Neuronal stem cell (in vitro differentiated cells): ENCODE data around the gene RMND5A.
A peak's percentile ranks its signal among the peaks of the same experiment; 100 is the strongest.

ENCODE experiments used
- DNase-seq: peaks from one replicate; pipeline ENCODE4 v3.0.0-alpha.2; 2013; ENCODE audit warnings: low spot score
- H2AFZ ChIP-seq: one replicate; pipeline ENCODE4 v1.6.1; 2013; ENCODE audit warnings: mild to moderate bottlenecking, low read length, inconsistent platforms
- H2AK5ac ChIP-seq: 2 replicates; pipeline ENCODE4 v1.6.1; 2013; ENCODE audit warnings: low read depth, mild to moderate bottlenecking, inconsistent platforms, low read length, moderate library complexity, mixed read lengths
- H2BK120ac ChIP-seq: 2 replicates; pipeline ENCODE4 v1.6.1; 2013; ENCODE audit warnings: low read depth, mild to moderate bottlenecking, inconsistent platforms, low read length, moderate library complexity, mixed read lengths
- H2BK12ac ChIP-seq: one replicate; pipeline ENCODE4 v1.6.1; 2013; ENCODE audit warnings: low read length, inconsistent platforms
- H2BK15ac ChIP-seq: 2 replicates; pipeline ENCODE4 v1.6.1; 2013; ENCODE audit warnings: mild to moderate bottlenecking, low read length, inconsistent platforms, mixed read lengths
- H2BK5ac ChIP-seq: one replicate; pipeline ENCODE4 v1.6.1; 2013; ENCODE audit warnings: inconsistent platforms, mild to moderate bottlenecking, low read length, moderate library complexity
- H3K14ac ChIP-seq: one replicate; pipeline ENCODE4 v1.6.1; 2013; ENCODE audit warnings: low read length, inconsistent platforms
- H3K18ac ChIP-seq: 2 replicates; pipeline ENCODE4 v1.6.1; 2013; ENCODE audit warnings: low read length, inconsistent platforms
- H3K23ac ChIP-seq: 2 replicates; pipeline ENCODE4 v1.6.1; 2013; ENCODE audit warnings: low read depth, mild to moderate bottlenecking, mixed read lengths, low read length, inconsistent platforms; ENCODE audit not compliant: poor library complexity
- H3K27ac ChIP-seq: replicated peaks from 3 replicates; pipeline ENCODE4 v1.5.1; 2013; ENCODE audit warnings: low read length, inconsistent platforms
- H3K27me3 ChIP-seq, 3 experiments: 2 replicates each; pipeline ENCODE4 v1.6.1; 2013; ENCODE audit warnings: low read length in 3 of 3, mild to moderate bottlenecking in 2 of 3, inconsistent platforms in 1 of 3, low read depth in 1 of 3, mixed read lengths in 1 of 3, moderate library complexity in 1 of 3; ENCODE audit not compliant: control insufficient read depth in 3 of 3, insufficient read depth in 3 of 3
- H3K36me3 ChIP-seq, 2 donors: replicated peaks in 1 of 2; 2 replicates each; pipeline ENCODE4 v1.6.1; 2013; ENCODE audit warnings: low read length in 2 of 2; ENCODE audit not compliant: control insufficient read depth in 2 of 2, insufficient read depth in 2 of 2
- H3K4ac ChIP-seq: 2 replicates; pipeline ENCODE4 v1.6.1; 2013; ENCODE audit warnings: inconsistent platforms, mild to moderate bottlenecking, low read length, moderate library complexity
- H3K4me1 ChIP-seq, 2 donors: 1 replicate in 1 of 2; 2 replicates in 1 of 2; pipeline ENCODE4 v1.6.1; 2013; ENCODE audit warnings: low read length in 2 of 2, low read depth in 1 of 2; ENCODE audit not compliant: control insufficient read depth in 2 of 2, insufficient read depth in 1 of 2
- H3K4me2 ChIP-seq: one replicate; pipeline ENCODE4 v1.6.1; 2013; ENCODE audit warnings: mild to moderate bottlenecking, low read length, inconsistent platforms; ENCODE audit not compliant: insufficient read depth, poor library complexity, severe bottlenecking
- H3K4me3 ChIP-seq, 2 donors: 2 replicates each; pipeline ENCODE4 v1.5.1; 2013; ENCODE audit warnings: low read length in 2 of 2, mild to moderate bottlenecking in 2 of 2, inconsistent platforms in 1 of 2, moderate library complexity in 1 of 2
- H3K79me1 ChIP-seq: one replicate; pipeline ENCODE4 v1.6.1; 2013; ENCODE audit warnings: low read depth, mild to moderate bottlenecking, inconsistent platforms, low read length, moderate library complexity
- H3K9ac ChIP-seq: one replicate; pipeline ENCODE4 v1.6.1; 2013; ENCODE audit warnings: mild to moderate bottlenecking, low read depth, low read length, inconsistent platforms; ENCODE audit not compliant: poor library complexity
- H3K9me3 ChIP-seq, 2 donors: replicated peaks in 1 of 2; 2 replicates each; pipeline versions ENCODE3 to v1.6.1; 2013; ENCODE audit warnings: low read length in 2 of 2, mild to moderate bottlenecking in 2 of 2, inconsistent platforms in 1 of 2, low read depth in 1 of 2, mixed read lengths in 1 of 2, moderate library complexity in 1 of 2; ENCODE audit not compliant: control insufficient read depth in 2 of 2, insufficient read depth in 1 of 2
- H4K8ac ChIP-seq: one replicate; pipeline ENCODE4 v1.6.1; 2013; ENCODE audit warnings: low read depth, mild to moderate bottlenecking, inconsistent platforms, low read length, moderate library complexity
- H4K91ac ChIP-seq: one replicate; pipeline ENCODE4 v1.6.1; 2013; ENCODE audit warnings: low read length, low read depth, mild to moderate bottlenecking, inconsistent platforms; ENCODE audit not compliant: poor library complexity
- WGBS, 2 donors: extraction: QIAGEN DNeasy Blood & Tissue Kit; methylation state at CpG; one replicate each; pipeline ENCODE4 v1.1.7; 2013; ENCODE audit warnings: missing lambda C conversion rate in 2 of 2, mixed read lengths in 1 of 2; ENCODE audit not compliant: insufficient read length in 2 of 2, insufficient replicate concordance in 1 of 2; ENCODE audit errors: extremely low coverage in 2 of 2; 5-methylcytosine and 5-hydroxymethylcytosine counted together

RMND5A gene

DNA sequence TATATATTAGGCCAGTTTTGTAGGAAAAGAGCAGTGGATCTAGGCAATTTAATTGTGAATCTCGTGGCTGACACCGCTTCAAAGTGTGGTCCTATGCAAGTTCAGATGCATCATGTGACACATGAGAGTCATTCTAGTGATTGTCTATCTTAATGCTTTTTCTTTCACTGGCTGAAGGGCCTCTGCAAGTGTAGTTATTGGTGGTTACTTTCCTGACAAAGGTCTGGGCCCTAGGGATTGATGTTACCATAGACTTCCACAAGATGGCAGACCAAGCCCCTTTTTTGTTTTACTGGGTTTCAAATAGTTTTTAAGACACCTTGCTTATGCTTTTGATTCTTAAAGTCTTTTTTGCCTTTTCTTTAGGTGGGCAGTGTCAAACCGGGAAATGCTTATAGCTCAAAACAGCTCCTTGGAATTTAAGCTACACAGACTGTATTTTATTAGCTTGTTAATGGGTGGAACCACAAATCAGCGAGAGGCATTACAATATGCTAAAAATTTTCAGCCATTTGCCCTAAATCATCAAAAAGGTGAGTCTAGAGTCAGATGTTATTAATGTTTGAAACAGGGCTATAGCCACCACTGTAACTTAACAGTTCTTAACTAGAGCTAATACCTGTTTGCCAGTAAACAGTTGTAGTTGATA is 44.7 kb downstream of the RMND5A start:
- Histone ChIP-seq H2BK5ac (no peak overlapping the region), H3K14ac (no peak overlapping the region), H3K4me3 (no peak overlapping the region), H2BK120ac (no peak overlapping the region), H3K18ac (no peak overlapping the region), H3K4me1 (no peaks in the 10 kb centered on the region), H3K9me3 (no peaks in the 10 kb centered on the region), H2AFZ (no peak overlapping the region), H2AK5ac (no peak overlapping the region), H3K27ac (no peak overlapping the region), H3K4ac (no peak overlapping the region), H3K4me2 (no peak overlapping the region), H4K8ac (no peak overlapping the region), H3K23ac (no peak overlapping the region), H3K9ac (no peak overlapping the region), H2BK15ac (no peak overlapping the region), H3K36me3 (peaks cover 10 to 55% of the 10 kb centered on the region in 2 donors), H3K79me1 (peaks cover 2% of the 10 kb centered on the region), H3K27me3 (no peaks in the 10 kb centered on the region), H2BK12ac (no peak overlapping the region), H4K91ac (no peak overlapping the region)
- no CpG with 5 or more reads among the region's 4 CpGs for WGBS, 2 donors
- peak; percentile 26 for DNase-seq

DNA sequence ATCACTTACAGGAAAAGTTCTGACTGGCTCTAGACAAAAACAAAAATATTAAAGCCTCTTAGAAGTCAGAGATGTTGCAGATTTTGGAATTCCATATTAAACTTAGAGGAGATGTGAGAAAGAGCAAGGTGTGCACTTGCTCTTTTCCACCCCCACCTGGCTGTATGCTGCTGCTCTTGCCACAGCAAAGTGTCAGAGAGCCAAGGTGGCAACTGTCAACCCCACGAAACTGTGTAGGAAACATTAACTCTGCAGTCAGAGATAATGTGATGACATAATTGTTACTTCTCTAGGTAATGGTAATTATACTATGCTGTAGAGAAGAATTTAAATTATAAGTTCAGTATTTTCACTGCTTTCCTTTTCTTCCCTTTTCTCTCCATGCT is 45.2 kb downstream of the RMND5A start:
- no peak overlapping the region for H2AK5ac ChIP-seq
- no peaks in the 10 kb centered on the region for H3K27me3 ChIP-seq
- no peak overlapping the region for H3K4ac ChIP-seq
- WGBS, 2 donors: no CpG with 5 or more reads among the region's 1 CpG
- no peak overlapping the region for H3K27ac ChIP-seq
- peaks cover 10 to 56% of the 10 kb centered on the region in 2 donors for H3K36me3 ChIP-seq
- H3K4me2 ChIP-seq: no peak overlapping the region
- H3K23ac ChIP-seq: no peak overlapping the region
- no peak overlapping the region for H2BK120ac ChIP-seq
- no peaks in the 10 kb centered on the region for H3K4me1 ChIP-seq
- DNase-seq: no peak
- H2AFZ ChIP-seq: no peak overlapping the region
- no peak overlapping the region for H4K8ac ChIP-seq
- H3K4me3 ChIP-seq: no peak overlapping the region
- H2BK12ac ChIP-seq: no peak overlapping the region
- no peak overlapping the region for H3K18ac ChIP-seq
- no peak overlapping the region for H3K14ac ChIP-seq
- no peak overlapping the region for H4K91ac ChIP-seq
- H2BK5ac ChIP-seq: no peak overlapping the region
- peaks cover 2% of the 10 kb centered on the region for H3K79me1 ChIP-seq
- no peaks in the 10 kb centered on the region for H3K9me3 ChIP-seq
- no peak overlapping the region for H3K9ac ChIP-seq
- no peak overlapping the region for H2BK15ac ChIP-seq

GRCh38 chr2:86768189-86768949 is 48.3 kb downstream of the RMND5A start:
- no peak overlapping the region for H3K18ac ChIP-seq
- H3K9ac ChIP-seq: no peak overlapping the region
- no peaks in the 10 kb centered on the region for H3K9me3 ChIP-seq
- no peak overlapping the region for H3K23ac ChIP-seq
- no peak overlapping the region for H2BK120ac ChIP-seq
- H2BK5ac ChIP-seq: no peak overlapping the region
- peaks cover 0 to 1% of the 10 kb centered on the region in 2 donors for H3K4me1 ChIP-seq
- no peak overlapping the region for H4K91ac ChIP-seq
- H3K4me2 ChIP-seq: no peak overlapping the region
- no peak overlapping the region for H3K14ac ChIP-seq
- WGBS, 2 donors: no CpG with 5 or more reads among the region's 5 CpGs
- H3K4ac ChIP-seq: no peak overlapping the region
- no peak overlapping the region for H2BK15ac ChIP-seq
- no peak overlapping the region for H3K4me3 ChIP-seq
- H2BK12ac ChIP-seq: no peak overlapping the region
- H2AK5ac ChIP-seq: no peak overlapping the region
- H3K36me3 ChIP-seq: peaks cover 14 to 81% of the 10 kb centered on the region in 2 donors
- no peak overlapping the region for H3K27ac ChIP-seq
- no peak overlapping the region for H4K8ac ChIP-seq
- no peaks in the 10 kb centered on the region for H3K27me3 ChIP-seq
- no peak for DNase-seq
- H3K79me1 ChIP-seq: peaks cover 1% of the 10 kb centered on the region
- no peak overlapping the region for H2AFZ ChIP-seq

DNA sequence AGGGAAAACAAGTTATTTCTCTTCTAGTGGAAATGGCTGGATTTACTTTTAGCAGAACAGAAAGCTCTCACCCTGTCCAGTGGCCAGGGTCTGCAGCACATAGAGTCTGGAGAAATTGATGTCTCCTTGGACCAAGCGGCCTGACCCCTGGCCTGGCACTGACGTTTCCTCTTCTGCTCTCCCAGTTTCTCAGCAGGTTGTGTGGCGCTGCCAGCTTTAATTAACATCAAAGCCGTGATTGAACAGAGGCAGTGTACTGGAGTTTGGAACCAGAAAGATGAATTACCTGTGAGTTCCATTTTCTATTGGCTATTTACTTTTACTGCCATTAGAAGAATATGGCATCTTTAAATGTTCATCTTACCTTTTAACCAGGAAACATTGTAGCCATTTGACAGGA is 49.7 kb downstream of the RMND5A start:
- Histone ChIP-seq H3K9me3 (peaks cover 0 to under 1% of the 10 kb centered on the region in 2 donors), H2AFZ (no peak overlapping the region), H3K14ac (no peak overlapping the region), H3K27ac (no peak overlapping the region), H2BK12ac (no peak overlapping the region), H3K9ac (no peak overlapping the region), H3K4me2 (no peak overlapping the region), H4K91ac (no peak overlapping the region), H3K18ac (no peak overlapping the region), H3K27me3 (no peaks in the 10 kb centered on the region), H2BK5ac (no peak overlapping the region), H3K36me3 (peaks cover 14 to 96% of the 10 kb centered on the region in 2 donors), H2BK120ac (no peak overlapping the region), H3K79me1 (peaks cover 1% of the 10 kb centered on the region), H3K4me1 (peaks cover 0 to 5% of the 10 kb centered on the region in 2 donors), H2BK15ac (no peak overlapping the region), H3K4me3 (no peak overlapping the region), H3K4ac (no peak overlapping the region), H4K8ac (no peak overlapping the region), H2AK5ac (no peak overlapping the region), H3K23ac (no peak overlapping the region)
- no peak for DNase-seq
- WGBS, 2 donors: no CpG with 5 or more reads among the region's 4 CpGs
